DOHH2 (cell line): ENCODE results near the gene CPSF6.
"Not testable (repeated sequence)": the region's sequence is repeated elsewhere in the genome, so short reads cannot be mapped to it uniquely, and the experiment has no call there.

Experiments
- H3F3A ChIP-seq: fragments of 200-600 bp; sonication (generic), shearing (Covaris generic); 2 replicates; pipeline ENCODE4 v1.6.0; 2016; ENCODE audit warnings: antibody characterized with exemption, mild to moderate bottlenecking; ENCODE audit not compliant: control insufficient read depth, insufficient read depth
- H3K27ac ChIP-seq: fragments of 200-600 bp; sonication (generic); 2 replicates; pipeline ENCODE4 v1.5.1; 2014; ENCODE audit warnings: low read depth, mild to moderate bottlenecking, low read length, moderate library complexity
- H3K27me3 ChIP-seq: fragments of 200-600 bp; sonication (generic); 2 replicates; pipeline ENCODE4 v1.6.1; 2014; ENCODE audit warnings: mild to moderate bottlenecking, low read length, mixed read lengths; ENCODE audit not compliant: control insufficient read depth
- H3K36me3 ChIP-seq: fragments of 200-600 bp; sonication (generic); 2 replicates; pipeline ENCODE4 v1.6.1; 2014; ENCODE audit warnings: mild to moderate bottlenecking, low read length, moderate library complexity, mixed read lengths; ENCODE audit not compliant: control insufficient read depth
- H3K4me1 ChIP-seq: fragments of 200-600 bp; sonication (generic); 2 replicates; pipeline ENCODE4 v1.6.1; 2014; ENCODE audit warnings: mild to moderate bottlenecking, low read length, mixed read lengths; ENCODE audit not compliant: control insufficient read depth
- H3K4me2 ChIP-seq: fragments of 200-600 bp; sonication (generic); 2 replicates; pipeline ENCODE4 v1.6.0; 2014; ENCODE audit warnings: mild to moderate bottlenecking, low read length, moderate library complexity
- H3K4me3 ChIP-seq: fragments of 200-600 bp; sonication (generic); 2 replicates; pipeline ENCODE4 v1.5.1; 2014; ENCODE audit warnings: mild to moderate bottlenecking, low read length, mixed read lengths
- H3K79me2 ChIP-seq: fragments of 200-600 bp; sonication (generic); 2 replicates; pipeline ENCODE4 v1.6.1; 2014; ENCODE audit warnings: mild to moderate bottlenecking, low read length, mixed read lengths; ENCODE audit not compliant: control insufficient read depth
- H3K9me2 ChIP-seq: fragments of 200-600 bp; sonication (generic); replicated peaks from 2 replicates; pipeline ENCODE4 v1.6.1; 2014; ENCODE audit warnings: mild to moderate bottlenecking, low read length, mixed read lengths; ENCODE audit not compliant: control insufficient read depth
- H3K9me3 ChIP-seq: fragments of 200-600 bp; sonication (generic); 2 replicates; pipeline ENCODE4 v1.6.1; 2014; ENCODE audit warnings: antibody characterized with exemption, low read length, mixed read lengths; ENCODE audit not compliant: control insufficient read depth, insufficient read depth
- H4K20me1 ChIP-seq: fragments of 200-600 bp; sonication (generic); 2 replicates; pipeline ENCODE4 v1.6.0; 2014; ENCODE audit warnings: low read depth, mild to moderate bottlenecking, antibody characterized with exemption, low read length, moderate library complexity; ENCODE audit not compliant: control insufficient read depth, insufficient read depth
- CTCF ChIP-seq: fragments of 200-600 bp; sonication (generic); IDR thresholded peaks from one replicate; pipeline ENCODE4 v1.5.1; 2014; ENCODE audit warnings: antibody characterized with exemption, mild to moderate bottlenecking, low read depth, low read length; ENCODE audit not compliant: poor library complexity, severe bottlenecking
- EZH2phosphoT487 ChIP-seq: fragments of 200-600 bp; sonication (generic); IDR thresholded peaks from 2 replicates; pipeline ENCODE4 v1.6.1; 2017; ENCODE audit warnings: borderline replicate concordance, mild to moderate bottlenecking, antibody characterized with exemption, low read length, moderate library complexity, mixed read lengths

The CPSF6 gene

DNA sequence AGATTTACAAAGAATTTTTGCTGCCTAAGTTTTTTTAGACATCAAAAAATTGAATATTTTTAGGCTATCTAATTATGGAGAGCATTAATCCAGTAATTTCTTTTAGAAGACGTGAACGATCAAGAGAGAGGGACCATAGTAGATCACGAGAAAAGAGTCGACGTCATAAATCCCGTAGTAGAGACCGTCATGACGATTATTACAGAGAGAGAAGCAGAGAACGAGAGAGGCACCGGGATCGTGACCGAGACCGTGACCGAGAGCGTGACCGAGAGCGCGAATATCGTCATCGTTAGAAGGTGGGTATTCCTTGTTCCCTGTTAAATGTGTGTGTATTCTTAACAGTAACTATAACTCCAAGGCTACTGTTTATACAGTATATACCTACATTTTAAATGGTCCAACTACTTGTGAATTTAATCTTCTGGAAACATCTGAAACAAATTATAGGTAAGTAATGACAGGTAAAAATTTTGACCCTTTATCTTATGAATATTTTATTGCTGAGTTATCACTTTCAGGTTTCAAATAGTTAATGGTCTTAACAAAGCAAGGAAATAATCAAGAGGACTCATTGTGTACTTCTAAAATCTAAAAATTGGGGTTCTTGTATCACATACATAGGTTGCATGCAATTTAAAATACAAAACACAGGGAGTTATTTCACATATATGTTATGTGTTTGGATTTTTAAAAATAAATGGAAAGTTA lies 23.1 kb downstream of the CPSF6 start:
- no peaks in the 10 kb centered on the region for H4K20me1 ChIP-seq

DNA sequence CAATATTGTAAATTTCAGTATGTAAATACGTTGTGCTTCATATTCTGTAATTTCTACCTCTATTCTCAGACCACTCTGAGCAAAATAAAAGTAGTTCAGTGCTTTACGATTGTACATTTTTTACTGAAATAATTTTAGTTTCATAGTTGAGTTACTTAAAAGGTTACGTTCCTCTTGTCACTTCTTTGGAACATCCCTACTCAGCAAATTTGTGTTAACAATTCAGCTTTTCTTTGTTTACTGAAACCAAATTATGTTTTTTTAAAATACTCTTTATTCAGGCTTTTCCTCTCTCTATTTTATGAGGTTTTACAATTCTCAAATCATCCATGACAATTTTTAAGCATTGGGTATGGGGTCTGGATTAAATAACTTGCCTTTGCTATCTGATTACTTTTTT lies 25.8 kb downstream of the CPSF6 start:
- Histone ChIP-seq H3K36me3 (peaks cover 97% of the 10 kb centered on the region), H3K4me2 (no peak overlapping the region), H3K27ac (no peak overlapping the region), H3K9me3 (no peaks in the 10 kb centered on the region), H3F3A (peaks cover 9% of the 10 kb centered on the region; the same call in 1 of the 2 replicates), H3K9me2 (no peaks in the 10 kb centered on the region), H4K20me1 (no peaks in the 10 kb centered on the region), H3K4me1 (no peaks in the 10 kb centered on the region), H3K4me3 (no peak overlapping the region), H3K79me2 (no peaks in the 10 kb centered on the region), H3K27me3 (no peaks in the 10 kb centered on the region)
- TF ChIP-seq CTCF: no peak
- TF ChIP-seq EZH2phosphoT487: no peak

More for the DNA sequence above, 23.1 kb downstream of the CPSF6 start:
- Histone ChIP-seq H3K4me1 (no peaks in the 10 kb centered on the region), H3K9me2 (no peaks in the 10 kb centered on the region), H3K79me2 (peaks cover 2% of the 10 kb centered on the region; the same call in 1 of the 2 replicates), H3K27ac (no peak overlapping the region), H3K36me3 (peaks cover 100% of the 10 kb centered on the region), H3K4me2 (no peak overlapping the region), H3F3A (0 out of 2 replicates have a peak, but pooled peaks cover 4% of the 10 kb centered on the region), H3K4me3 (no peak overlapping the region), H3K9me3 (no peaks in the 10 kb centered on the region), H3K27me3 (no peaks in the 10 kb centered on the region)
- TF ChIP-seq CTCF (no peak), EZH2phosphoT487 (no peak)

DNA sequence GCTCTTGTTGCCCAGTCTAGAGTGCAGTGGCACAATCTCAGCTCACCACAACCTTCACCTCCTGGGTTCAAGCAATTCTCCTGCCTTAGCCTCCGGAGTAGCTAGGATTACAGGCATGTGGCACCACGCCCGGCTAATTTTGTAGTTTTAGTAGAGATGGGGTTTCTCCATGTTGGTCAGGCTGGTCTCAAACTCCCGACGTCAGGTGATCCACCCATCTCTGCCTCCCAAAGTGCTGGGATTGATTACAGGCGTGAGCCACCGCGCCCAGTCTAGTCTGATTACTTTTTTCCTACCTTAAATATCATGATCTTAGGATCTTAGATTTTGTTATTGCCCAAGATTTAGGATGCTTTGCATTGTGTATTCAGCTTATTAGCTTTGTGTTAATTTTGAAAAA lies 26.3 kb downstream of the CPSF6 start:
- not testable (repeated sequence) for H3K27ac ChIP-seq, H3K27me3 ChIP-seq
- peaks cover 97% of the 10 kb centered on the region for H3K36me3 ChIP-seq

GRCh38 chr12:69266036-69266635 lies 26.8 kb downstream of the CPSF6 start:
- Histone ChIP-seq H3F3A (peaks cover 14% of the 10 kb centered on the region; the same call in 1 of the 2 replicates), H3K4me2 (no peak overlapping the region), H3K27me3 (no peaks in the 10 kb centered on the region), H4K20me1 (no peaks in the 10 kb centered on the region), H3K36me3 (peaks cover 97% of the 10 kb centered on the region), H3K27ac (no peak overlapping the region), H3K4me3 (no peak overlapping the region), H3K9me3 (no peaks in the 10 kb centered on the region), H3K79me2 (no peaks in the 10 kb centered on the region), H3K4me1 (no peaks in the 10 kb centered on the region), H3K9me2 (no peaks in the 10 kb centered on the region)
- TF ChIP-seq EZH2phosphoT487 (no peak), CTCF (no peak)

More for the DNA sequence above, 26.3 kb downstream of the CPSF6 start:
- H4K20me1 ChIP-seq, H3K4me1 ChIP-seq, H3K4me2 ChIP-seq, H3K79me2 ChIP-seq, H3F3A ChIP-seq, H3K9me3 ChIP-seq, H3K9me2 ChIP-seq, H3K4me3 ChIP-seq: not testable (repeated sequence)
